Loucy (cell line): ENCODE measurements around the gene CCDC88C.

ENCODE experiments used
- H2AFZ ChIP-seq: fragments of 200-600 bp; sonication (generic); 2 replicates; pipeline ENCODE4 v1.6.0; 2016; ENCODE audit warnings: antibody characterized with exemption, mild to moderate bottlenecking, low read length, moderate library complexity
- H3F3A ChIP-seq: fragments of 200-600 bp; 2 replicates; pipeline ENCODE4 v1.6.0; 2016; ENCODE audit warnings: antibody characterized with exemption, low read depth, mild to moderate bottlenecking
- H3K27me3 ChIP-seq: fragments of 200-600 bp; sonication (generic); 2 replicates; pipeline ENCODE4 v1.6.1; 2014; ENCODE audit warnings: low read length, mild to moderate bottlenecking; ENCODE audit not compliant: insufficient read depth, poor library complexity, severe bottlenecking
- H3K36me3 ChIP-seq: fragments of 200-600 bp; sonication (generic); 2 replicates; pipeline ENCODE4 v1.6.1; 2016; ENCODE audit warnings: low read length; ENCODE audit not compliant: insufficient read depth
- H3K4me1 ChIP-seq: fragments of 200-600 bp; sonication (generic); 2 replicates; pipeline ENCODE4 v1.5.1; 2014; ENCODE audit warnings: low read length, mild to moderate bottlenecking; ENCODE audit not compliant: insufficient read depth, poor library complexity, severe bottlenecking
- H3K4me2 ChIP-seq: fragments of 200-600 bp; sonication (generic); 2 replicates; pipeline ENCODE4 v1.6.0; 2014; ENCODE audit warnings: antibody characterized with exemption, low read length, low read depth, mild to moderate bottlenecking; ENCODE audit not compliant: poor library complexity, severe bottlenecking
- H3K4me3 ChIP-seq: fragments of 200-600 bp; sonication (generic); 2 replicates; pipeline ENCODE4 v1.5.1; 2014; ENCODE audit warnings: low read length, mild to moderate bottlenecking, mixed read lengths; ENCODE audit not compliant: poor library complexity, severe bottlenecking
- H3K79me2 ChIP-seq: fragments of 200-600 bp; sonication (generic); 2 replicates; pipeline ENCODE4 v1.6.1; 2014; ENCODE audit warnings: low read length; ENCODE audit not compliant: insufficient read depth
- H3K9ac ChIP-seq: fragments of 200-600 bp; sonication (generic); 2 replicates; pipeline ENCODE4 v1.6.0; 2014; ENCODE audit warnings: mild to moderate bottlenecking, low read depth, low read length, moderate library complexity; ENCODE audit not compliant: poor library complexity, severe bottlenecking
- H3K9me2 ChIP-seq: fragments of 200-600 bp; sonication (generic); replicated peaks from 2 replicates; pipeline ENCODE4 v1.6.1; 2016; ENCODE audit warnings: low read depth, low read length, mixed read lengths
- H3K9me3 ChIP-seq: fragments of 200-600 bp; sonication (generic); 2 replicates; pipeline ENCODE4 v1.6.1; 2014; ENCODE audit warnings: mild to moderate bottlenecking, antibody characterized with exemption, low read length, low read depth; ENCODE audit not compliant: insufficient read depth
- H4K20me1 ChIP-seq: fragments of 200-600 bp; sonication (generic); 2 replicates; pipeline ENCODE4 v1.6.0; 2014; ENCODE audit warnings: antibody characterized with exemption, low read length, mild to moderate bottlenecking; ENCODE audit not compliant: insufficient read depth, poor library complexity, severe bottlenecking
- EZH2phosphoT487 ChIP-seq: fragments of 200-600 bp; IDR thresholded peaks from 2 replicates; pipeline ENCODE4 v1.6.1; 2018; ENCODE audit warnings: antibody characterized with exemption, mild to moderate bottlenecking, moderate library complexity, borderline replicate concordance
- TF ChIP-seq, protein P1 (sequence below): fragments of 200-600 bp; sonication (generic); conservative IDR thresholded peaks from 2 replicates; pipeline ENCODE4 v1.5.1; 2014; ENCODE audit warnings: mild to moderate bottlenecking, antibody characterized with exemption, low read length

CCDC88C gene

DNA sequence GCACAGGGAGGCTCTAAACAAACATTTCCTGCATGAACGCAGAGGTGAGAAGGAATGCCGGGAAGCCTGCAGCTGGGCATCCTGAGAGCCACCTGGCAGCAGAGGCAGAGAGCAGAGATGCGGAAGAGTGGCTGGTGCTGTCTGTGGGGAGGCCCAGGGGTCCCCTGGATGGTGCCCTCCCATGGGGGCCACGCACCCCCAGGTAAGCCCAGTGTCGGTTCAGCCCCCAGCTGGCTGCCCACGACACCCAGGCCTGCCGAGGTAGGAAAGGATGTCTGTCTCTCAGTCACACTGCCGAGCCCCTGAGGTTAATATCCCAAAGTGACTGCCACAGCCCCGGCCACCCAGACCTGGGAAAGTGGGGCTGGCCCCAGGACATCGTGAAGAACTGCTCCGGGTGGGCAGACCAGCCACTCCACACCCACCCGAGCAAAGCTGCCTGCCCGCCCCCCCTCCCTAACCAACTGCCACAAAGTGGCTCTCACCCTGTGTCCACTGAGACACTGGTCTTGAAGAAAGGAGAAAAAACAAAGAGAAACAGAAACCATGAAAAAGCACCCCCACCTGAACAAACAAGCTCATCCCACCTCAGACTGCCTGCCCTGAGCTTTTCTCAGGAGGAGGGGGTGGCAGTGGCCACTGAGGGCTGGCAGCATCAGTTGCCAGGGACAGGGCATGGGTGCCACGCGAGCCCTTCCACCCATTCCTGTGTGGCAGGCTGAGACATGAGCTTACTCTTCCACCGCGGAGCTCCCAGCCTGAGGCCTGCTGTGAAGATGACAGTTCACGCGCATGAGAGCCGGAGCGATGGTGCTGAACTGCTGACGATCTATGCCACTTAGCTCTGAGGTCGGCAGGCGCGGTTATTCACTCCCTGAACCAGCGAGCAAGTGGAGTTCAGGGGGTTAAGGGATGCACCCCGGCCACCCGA lies 40.8 kb downstream of the CCDC88C start:
- H3K4me2 ChIP-seq, result no peak overlapping the region
- peaks cover 10% of the 10 kb centered on the region; the same call in 1 of the 2 replicates for H3F3A ChIP-seq
- peaks cover 89% of the 10 kb centered on the region for H3K79me2 ChIP-seq
- H3K9me2 ChIP-seq, result no peaks in the 10 kb centered on the region
- H3K9me3 ChIP-seq, result no peaks in the 10 kb centered on the region
- H3K4me1 ChIP-seq, result peaks cover 66% of the 10 kb centered on the region
- H3K4me3 ChIP-seq, result no peak overlapping the region
- H3K27me3 ChIP-seq, result no peaks in the 10 kb centered on the region
- H2AFZ ChIP-seq, result no peak overlapping the region
- H3K36me3 ChIP-seq, result peaks cover 18% of the 10 kb centered on the region; the same call in 1 of the 2 replicates
- TF ChIP-seq, protein P1, sequence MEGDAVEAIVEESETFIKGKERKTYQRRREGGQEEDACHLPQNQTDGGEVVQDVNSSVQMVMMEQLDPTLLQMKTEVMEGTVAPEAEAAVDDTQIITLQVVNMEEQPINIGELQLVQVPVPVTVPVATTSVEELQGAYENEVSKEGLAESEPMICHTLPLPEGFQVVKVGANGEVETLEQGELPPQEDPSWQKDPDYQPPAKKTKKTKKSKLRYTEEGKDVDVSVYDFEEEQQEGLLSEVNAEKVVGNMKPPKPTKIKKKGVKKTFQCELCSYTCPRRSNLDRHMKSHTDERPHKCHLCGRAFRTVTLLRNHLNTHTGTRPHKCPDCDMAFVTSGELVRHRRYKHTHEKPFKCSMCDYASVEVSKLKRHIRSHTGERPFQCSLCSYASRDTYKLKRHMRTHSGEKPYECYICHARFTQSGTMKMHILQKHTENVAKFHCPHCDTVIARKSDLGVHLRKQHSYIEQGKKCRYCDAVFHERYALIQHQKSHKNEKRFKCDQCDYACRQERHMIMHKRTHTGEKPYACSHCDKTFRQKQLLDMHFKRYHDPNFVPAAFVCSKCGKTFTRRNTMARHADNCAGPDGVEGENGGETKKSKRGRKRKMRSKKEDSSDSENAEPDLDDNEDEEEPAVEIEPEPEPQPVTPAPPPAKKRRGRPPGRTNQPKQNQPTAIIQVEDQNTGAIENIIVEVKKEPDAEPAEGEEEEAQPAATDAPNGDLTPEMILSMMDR, result no peak
- TF ChIP-seq EZH2phosphoT487, result no peak
- no peak overlapping the region for H3K9ac ChIP-seq
- H4K20me1 ChIP-seq, result peaks cover 90% of the 10 kb centered on the region

DNA sequence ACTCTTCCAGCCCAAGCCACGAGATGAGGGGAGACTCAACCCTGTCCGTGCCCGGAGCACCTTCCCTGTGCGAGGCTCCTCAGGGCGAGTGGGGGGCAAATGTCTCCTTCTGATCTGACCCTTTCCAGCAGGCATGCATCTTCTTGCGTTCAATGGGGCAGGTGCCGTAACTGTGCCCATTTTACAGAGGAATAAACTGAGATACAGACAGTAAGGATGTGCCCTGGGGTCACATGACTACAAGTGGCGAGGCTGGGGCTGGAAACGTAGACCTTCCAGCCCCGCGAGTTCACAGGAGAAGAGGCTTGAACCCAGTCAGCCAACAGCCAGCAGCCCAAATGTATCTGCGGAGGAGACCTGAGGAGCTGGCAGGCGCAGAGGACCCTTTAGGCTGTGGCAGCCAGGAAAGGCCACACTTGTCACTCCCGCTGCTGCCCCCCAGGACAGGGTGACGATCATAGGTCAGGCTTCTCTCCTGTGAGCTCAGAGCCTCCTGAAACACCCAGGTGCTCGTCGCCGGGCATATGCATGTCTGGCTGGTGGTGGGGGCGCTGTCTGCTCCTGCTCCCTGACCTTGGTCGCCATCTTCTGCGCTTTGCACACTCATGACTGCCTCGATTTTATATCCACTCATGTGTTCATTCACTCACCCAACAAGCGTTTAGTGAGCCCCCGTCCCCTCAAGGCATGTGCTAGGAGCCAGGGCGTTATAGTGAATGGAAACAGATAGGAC lies 41.7 kb downstream of the CCDC88C start:
- Histone ChIP-seq H3F3A (peaks cover 10% of the 10 kb centered on the region; the same call in 1 of the 2 replicates), H3K9me3 (no peaks in the 10 kb centered on the region), H2AFZ (no peak overlapping the region), H3K4me1 (peaks cover 70% of the 10 kb centered on the region), H3K79me2 (peaks cover 89% of the 10 kb centered on the region), H3K9ac (no peak overlapping the region), H3K27me3 (no peaks in the 10 kb centered on the region), H3K9me2 (no peaks in the 10 kb centered on the region), H3K4me3 (no peak overlapping the region), H3K4me2 (no peak overlapping the region), H3K36me3 (peaks cover 18% of the 10 kb centered on the region; the same call in 1 of the 2 replicates), H4K20me1 (peaks cover 90% of the 10 kb centered on the region)
- TF ChIP-seq, protein P1, result no peak
- no peak for TF ChIP-seq EZH2phosphoT487

DNA sequence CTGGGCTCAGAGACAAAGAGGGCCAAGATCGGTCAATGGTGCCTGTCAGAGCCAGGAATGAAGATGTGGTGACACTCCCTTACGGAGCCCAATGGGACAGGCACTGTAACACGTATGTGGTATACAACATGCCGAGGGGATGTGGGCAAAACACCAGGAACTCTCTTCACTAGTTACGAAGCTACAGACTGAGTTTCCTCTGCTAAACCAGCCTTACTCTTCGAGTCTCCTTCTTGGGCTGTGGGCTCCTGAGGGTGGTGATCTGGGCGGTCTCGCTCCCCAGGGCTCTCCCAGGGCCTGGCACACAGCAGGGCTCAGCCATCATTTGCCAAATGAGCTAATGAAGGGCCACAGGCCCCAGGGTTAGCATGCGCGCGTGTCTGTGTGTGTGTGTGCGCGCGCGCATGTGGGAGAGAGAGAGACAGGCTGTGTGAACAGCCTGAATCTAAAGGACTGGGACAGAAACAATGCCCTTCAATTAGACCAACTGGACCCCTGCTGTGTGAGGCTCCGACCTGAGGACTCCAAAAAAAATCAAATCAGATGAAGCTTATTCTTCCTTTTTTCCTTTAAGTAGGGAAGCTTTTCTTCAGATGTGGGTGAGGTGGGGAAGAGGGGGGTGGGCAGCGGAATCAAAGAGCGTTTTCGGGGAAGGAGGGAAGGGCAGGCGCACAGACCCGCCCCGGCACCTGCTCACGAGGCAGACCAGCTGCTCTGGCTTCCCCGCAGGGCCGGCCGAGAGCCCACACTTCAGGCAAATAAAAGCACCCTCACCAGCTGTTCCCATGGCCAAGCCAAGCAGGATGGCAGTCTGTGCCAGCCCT lies 42.5 kb downstream of the CCDC88C start:
- H3K9me2 ChIP-seq, result no peaks in the 10 kb centered on the region
- H3K9me3 ChIP-seq, result no peaks in the 10 kb centered on the region
- H3K4me3 ChIP-seq, result no peak overlapping the region
- peaks cover 10% of the 10 kb centered on the region; the same call in 1 of the 2 replicates for H3F3A ChIP-seq
- H3K4me2 ChIP-seq, result peak overlapping the region; percentile 76
- H2AFZ ChIP-seq, result no peak overlapping the region
- H3K4me1 ChIP-seq, result peaks cover 70% of the 10 kb centered on the region
- peaks cover 90% of the 10 kb centered on the region for H4K20me1 ChIP-seq
- TF ChIP-seq EZH2phosphoT487, result no peak
- TF ChIP-seq, protein P1, result no peak
- H3K36me3 ChIP-seq, result peaks cover 18% of the 10 kb centered on the region; the same call in 1 of the 2 replicates
- peaks cover 89% of the 10 kb centered on the region for H3K79me2 ChIP-seq
- H3K27me3 ChIP-seq, result no peaks in the 10 kb centered on the region
- H3K9ac ChIP-seq, result no peak overlapping the region
